CD4-positive, alpha-beta T cell treated with Interferon alpha-2 for 1 hour (primary cell): ENCODE data around the gene CISD2.
A peak's percentile ranks its signal among the peaks of the same experiment; 100 is the strongest.
"Not testable (repeated sequence)": the region's sequence is repeated elsewhere in the genome, so short reads cannot be mapped to it uniquely, and the experiment has no call there.

Source experiments
- DNase-seq, 2 donors: peaks; one replicate each; pipeline ENCODE4 v3.0.0-alpha.2; 2020 to 2022

The CISD2 gene

DNA sequence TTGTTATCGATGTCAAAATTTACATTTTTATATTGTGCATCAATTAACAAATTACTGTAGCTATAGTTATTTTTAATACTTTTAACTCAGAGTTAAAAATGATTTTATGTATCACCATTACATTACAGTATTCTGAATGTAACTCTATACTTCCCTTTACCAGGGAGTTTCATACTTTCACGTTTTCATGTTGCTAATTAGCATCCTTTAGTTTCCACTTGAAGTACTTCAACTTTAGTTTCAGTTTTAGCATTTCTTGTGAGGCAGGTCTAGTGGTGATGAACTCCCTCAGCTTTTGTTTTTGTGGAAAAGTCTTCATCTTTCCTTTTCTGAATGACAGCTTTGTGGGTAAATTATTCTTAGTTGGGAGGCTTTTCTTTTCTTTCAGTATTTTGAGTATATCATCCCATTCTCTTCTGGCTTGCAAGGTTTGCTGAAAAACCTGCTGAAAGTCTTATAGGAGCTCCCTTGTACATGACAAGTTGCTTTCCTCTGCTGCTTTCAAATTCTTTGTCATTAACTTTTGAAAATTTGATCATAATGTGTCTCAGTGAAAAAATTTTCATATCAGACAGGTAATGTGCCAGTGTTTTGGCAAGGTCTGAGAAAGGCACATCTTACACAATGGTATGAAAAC is 9.8 kb upstream of the CISD2 start:
- DNase-seq: no peak

DNA sequence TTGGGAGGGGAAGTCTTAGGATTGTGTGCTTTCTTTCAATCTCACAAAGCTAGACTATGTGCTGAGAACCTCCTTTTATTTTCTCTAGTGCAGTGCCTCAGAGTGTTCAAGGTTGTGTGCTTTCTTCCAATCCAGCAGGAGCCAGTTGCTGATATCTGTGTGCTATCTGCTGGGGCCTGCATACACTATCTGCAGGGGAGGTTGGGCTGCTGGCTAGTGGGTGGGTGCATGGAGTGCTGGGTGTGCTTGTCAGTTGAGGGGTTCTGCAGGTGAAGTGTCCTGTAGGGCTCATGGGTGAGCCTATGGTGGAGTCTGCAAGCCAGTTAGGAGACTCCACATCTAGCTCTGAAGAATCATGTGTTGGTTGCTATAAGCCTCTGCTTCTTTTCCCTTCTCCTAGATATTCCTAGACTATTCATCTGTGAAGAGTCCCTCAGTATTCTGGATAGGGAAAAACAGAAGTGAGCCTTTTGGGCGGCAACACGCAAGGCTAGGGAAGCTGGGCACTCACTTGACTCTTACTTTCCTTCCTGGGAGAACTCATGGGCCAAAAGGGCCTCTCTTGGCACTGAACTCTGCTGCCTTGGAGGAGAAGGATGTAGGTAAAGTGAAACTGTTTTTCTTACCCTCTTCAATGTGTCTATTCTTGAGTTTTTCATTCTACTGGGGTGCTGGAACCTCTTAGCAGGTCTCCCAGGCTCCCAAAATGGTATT is 8.0 kb upstream of the CISD2 start:
- no peak for DNase-seq

DNA sequence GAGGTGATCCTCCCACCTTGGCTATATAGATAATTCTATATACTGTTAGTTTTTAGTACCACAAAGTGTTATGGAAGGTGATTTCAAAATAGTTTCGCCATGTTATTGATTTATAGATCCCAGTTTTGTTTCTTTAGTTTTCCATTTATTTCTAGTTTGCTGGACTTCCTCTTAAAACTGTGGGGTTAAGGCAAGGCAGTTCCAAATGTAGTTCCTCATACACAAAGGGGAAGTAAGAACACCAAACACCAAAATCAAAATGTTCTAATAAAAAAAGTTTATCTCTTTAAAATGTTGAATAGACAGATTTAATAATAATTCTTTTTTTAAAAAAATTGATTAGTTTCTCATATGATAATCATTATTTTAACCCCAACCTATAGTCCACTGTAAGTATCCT is 6.8 kb upstream of the CISD2 start:
- no peak for DNase-seq

DNA sequence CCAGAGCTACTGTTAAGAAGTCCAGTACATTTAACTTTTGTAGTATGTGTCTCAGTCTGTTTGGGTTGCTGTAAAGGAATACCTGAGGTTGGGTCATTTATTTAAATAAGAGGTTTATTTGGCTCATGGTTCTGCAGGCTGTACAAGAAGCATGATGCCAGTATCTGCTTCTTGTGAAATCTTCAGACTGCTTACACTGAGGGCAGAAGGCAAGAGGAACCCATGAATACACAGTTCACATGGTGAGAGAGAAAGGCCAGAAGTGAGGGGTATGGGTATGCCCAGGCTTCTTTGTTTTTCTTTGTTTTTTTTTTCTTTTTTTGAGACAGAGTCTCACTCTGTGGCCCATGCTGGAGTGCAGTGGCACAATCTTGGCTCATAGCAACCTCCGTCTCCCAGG is 6.0 kb upstream of the CISD2 start:
- DNase-seq: no peak

GRCh38 chr4:102865327-102865726 is 3.5 kb upstream of the CISD2 start:
- DNase-seq: not testable (repeated sequence)

DNA sequence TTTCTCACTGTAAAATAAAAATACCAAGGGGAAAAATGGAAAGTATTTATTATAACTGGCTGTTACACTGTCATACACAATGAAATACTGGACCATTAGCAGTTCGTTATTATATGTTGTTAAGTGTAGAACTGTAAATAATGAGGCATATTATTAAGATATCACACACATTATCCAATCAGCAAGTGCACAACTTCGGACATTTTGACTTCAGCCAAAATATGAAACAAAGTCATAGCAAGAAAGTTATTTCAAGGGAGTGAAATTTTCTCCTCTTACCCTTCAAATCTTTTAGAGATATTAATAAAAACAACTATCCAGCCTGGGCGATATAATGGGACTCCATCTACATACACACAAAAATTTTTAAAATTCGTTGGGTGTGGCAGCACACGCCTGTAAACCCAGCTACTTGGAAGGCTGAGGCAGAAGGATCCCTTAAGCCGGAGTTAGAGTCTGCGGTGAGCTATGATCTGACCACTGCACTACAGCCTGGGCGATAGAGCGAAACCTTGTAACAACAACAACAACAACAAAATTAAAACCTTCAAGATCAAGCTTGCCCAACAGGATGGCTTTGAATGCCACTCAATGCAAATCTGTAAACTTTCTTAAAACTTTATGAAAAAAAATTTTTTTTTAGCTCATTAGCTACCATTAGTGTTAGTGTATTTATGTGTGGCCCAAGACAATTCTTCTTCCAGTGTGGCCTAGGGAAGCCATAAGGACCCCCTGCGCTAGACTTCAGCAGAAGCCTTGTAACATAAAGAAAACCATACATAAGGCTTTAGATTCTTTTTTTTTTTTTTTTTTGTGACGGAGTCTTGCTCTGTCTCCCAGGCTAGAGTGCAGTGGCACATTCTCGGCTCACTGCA is 1.3 kb upstream of the CISD2 start:
- DNase-seq: peak in 1 of 2 donors; percentile 11

DNA sequence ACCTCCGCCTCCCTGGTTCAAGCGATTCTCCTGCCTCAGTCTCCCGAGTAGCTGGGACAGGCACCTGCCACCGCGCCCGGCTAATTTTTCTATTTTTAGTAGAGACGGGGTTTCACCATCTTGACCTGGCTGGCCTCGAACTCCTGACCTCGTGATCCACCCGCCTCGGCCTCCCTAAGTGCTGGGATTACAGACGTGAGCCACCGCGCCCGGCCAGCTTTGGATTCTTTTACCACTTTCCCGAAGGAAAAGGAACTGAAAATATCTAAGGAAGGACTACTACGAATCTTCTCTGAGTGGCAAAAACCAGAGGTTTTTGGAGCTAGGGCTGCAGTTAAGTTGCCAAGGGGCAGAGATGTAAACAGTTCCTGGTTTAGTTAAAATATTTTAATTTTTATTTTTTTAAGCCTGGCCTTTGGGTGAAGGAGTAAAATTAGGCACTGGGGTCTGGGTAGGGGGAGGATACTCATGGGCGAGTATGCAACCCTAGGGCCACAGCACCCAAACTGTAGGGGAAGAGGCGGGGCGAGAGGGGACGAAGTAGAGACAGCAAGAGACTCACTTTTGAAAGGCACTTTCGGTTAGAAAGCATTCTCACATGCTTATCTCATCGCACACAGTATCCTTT is 525 bp upstream of the CISD2 start:
- DNase-seq: no peak

- peak in 1 of 2 donors; percentile 14 for DNase-seq
Measured at GRCh38 chr4:102869569-102870197, 891 bp downstream of the CISD2 start.

- peak in 1 of 2 donors; percentile 14 for DNase-seq
Measured at GRCh38 chr4:102871772-102872171, 3.0 kb downstream of the CISD2 start.

- DNase-seq: not testable (repeated sequence)
Measured at GRCh38 chr4:102877477-102878106, 8.8 kb downstream of the CISD2 start.

DNA sequence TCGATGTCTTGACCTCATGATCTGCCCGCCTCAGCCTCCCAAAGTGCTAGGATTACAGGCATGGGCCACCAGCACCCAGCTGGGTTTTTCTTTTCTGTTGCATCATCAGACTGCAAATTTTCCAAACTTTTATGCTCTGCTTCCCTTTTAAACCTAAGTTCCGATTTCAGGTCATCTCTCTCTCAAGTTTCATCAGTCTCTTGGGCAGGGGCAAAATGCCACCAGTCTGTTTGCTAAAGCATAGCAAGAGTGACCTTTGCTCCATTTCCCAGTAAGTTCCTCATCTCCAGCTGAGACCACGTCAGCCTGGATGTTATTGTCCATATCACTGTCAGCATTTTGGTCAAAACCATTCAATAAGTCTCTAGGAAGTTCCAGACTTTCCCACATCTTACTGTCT is 9.6 kb downstream of the CISD2 start:
- peak in 1 of 2 donors; percentile 3 for DNase-seq

GRCh38 chr4:102878901-102879300 is 10.1 kb downstream of the CISD2 start:
- DNase-seq: no peak

DNA sequence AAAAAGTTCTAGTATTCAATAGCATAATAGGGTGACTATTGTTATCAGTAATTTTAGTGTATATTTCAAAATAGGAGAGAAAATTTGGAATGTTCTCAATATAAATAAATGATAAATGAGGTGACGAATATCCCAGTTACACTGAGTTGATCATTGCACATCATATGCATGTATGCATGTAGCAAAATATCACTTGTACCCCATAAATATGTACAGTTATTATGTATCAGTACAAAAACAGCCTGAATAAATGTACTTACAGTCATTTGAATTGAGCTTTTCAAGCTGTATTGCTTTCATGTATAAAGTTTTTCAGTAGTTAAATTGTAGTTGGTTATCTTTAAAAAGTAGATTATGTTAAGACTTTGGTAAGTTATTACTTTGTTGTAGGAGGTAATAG is 12.6 kb downstream of the CISD2 start:
- DNase-seq: no peak

DNA sequence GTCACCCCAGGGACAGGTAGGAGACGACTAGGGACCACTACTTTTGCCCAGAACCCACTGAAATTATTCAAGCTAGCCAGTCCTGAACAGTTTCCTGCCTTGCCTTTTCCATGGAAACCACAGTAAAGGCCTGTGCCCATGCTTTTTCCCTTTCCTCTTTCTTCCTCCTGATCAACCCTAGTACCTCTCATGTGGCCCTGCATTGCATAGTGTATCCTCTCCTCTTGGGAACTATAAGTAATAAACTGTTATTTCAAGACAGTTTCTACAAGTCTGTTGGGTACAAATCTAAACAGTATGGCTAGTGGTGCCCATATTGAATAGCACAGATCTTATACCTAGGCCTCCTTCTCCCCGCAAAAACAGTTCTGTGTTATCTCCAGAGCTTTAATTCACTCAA is 14.5 kb downstream of the CISD2 start:
- no peak for DNase-seq

- not testable (repeated sequence) for DNase-seq
Measured at GRCh38 chr4:102888570-102888969, 19.8 kb downstream of the CISD2 start.

- DNase-seq: not testable (repeated sequence)
Measured at GRCh38 chr4:102889866-102890265, 21.1 kb downstream of the CISD2 start.

DNA sequence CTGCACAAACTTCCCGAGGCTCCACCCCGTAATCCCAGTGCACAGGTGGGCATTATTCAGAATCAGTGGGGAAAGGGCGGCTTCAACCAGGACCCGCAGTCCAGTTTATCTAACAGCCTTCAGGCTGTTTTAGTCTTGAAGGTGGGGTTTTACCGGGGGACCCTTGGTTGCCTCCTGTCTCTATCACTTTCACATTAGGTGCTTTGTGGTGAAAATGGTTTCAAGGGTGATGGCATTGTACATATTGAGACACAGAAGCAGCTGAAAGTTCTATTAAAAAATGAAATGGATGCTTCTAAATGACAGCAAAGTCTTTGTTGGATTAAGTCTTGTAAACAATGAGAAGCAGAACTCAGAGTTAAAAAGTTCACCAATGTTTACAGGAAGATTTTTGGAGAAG is 27.8 kb downstream of the CISD2 start:
- not testable (repeated sequence) for DNase-seq

GRCh38 chr4:102897610-102898009 is 28.8 kb downstream of the CISD2 start:
- not testable (repeated sequence) for DNase-seq

DNA sequence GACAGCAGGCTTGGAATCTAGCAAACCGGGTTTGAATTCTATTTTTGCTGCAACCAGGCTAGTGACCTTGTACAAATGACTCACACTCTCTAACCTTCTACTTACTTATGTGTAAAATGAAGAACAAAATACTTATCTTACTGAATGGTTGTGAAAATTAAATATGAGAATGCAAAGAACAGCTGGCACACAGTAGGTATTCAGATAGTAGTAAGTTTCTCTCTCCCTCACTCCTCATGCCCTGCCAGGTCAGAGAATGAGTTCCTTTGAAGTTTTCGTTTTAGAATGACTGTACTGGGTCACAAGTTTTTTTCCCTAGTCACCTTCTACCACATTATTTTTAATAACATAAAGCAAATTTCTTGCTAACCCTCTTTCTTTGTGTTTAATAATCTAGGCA is 33.0 kb downstream of the CISD2 start:
- no peak for DNase-seq

DNA sequence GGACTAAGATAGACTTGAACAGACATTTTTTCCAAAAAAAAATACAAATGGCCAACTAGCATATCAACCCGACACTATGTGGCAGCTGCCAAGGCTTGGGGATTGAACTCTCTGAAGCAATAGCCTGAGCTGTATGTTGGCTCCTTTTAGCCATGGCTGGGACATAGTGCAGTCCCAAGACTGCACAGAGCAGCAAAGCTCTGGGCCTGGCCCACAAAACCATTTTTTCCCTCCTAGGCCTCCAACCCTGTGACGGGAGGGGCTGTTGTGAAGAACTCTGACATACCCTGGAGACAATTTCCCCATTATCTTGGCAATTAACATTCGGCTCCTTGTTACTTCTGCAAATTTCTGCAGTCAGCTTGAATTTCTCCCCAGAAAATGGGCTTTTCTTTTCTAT is 50.1 kb downstream of the CISD2 start:
- no peak for DNase-seq

DNA sequence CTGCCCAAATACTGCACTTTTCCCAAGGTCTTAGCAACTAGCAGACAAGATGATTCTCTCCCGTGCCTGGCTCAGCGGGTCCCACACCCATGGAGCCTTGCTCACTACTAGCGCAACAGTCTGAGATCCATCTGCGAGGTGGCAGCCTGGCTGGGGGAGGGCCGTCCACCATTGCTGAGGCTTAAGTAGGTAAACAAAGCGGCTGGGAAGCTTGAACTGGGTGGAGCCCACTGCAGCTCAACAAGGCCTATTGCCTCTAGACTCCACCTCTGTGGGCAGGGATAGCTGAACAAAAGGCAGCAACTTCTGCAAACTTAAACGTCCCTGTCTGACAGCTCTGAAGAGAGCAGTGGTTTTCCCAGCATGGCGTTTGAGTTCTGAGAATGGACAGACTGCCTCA is 50.9 kb downstream of the CISD2 start:
- not testable (repeated sequence) for DNase-seq

DNA sequence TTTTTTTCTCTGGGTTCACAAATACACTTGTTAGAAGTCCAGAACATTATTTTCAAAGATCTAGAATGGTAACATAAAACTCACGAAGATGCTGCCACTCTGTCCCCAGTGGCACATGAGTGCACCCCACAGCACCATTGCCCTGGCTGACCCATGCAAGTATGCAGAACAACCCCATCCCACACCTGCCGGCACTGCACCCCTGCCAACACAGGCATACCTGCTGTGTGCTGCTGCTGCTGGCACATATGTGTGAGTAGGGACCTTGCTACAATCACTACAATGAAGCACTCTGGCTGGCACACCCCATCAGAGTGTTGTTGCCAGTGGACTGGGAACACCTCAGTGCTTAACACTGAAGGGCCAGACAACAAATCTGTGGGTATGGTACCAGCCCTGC is 66.9 kb downstream of the CISD2 start:
- no peak for DNase-seq
